GM23338 (cell line): ENCODE results near the gene ZNF445. TPM values are rescaled to one million over a fixed set of nuclear protein-coding genes. Genes with fewer than 3 reads are reported as not detected.

Experiments
- ATAC-seq: fragments of 200-7000 bp; cut with Tn5 transposase; 3 replicates; pipeline ENCODE4 v1.9.1; 2020
- DNase-seq: peaks from one replicate; pipeline ENCODE4 v3.0.0-alpha.2; 2015; ENCODE audit warnings: low spot score
- H2AFZ ChIP-seq: fragments of 200-600 bp; sonication (generic); 2 replicates; pipeline ENCODE4 v1.8.0; 2016; ENCODE audit warnings: antibody characterized with exemption, mild to moderate bottlenecking, moderate library complexity
- H3F3A ChIP-seq: fragments of 200-600 bp; sonication (generic); replicated peaks from 2 replicates; pipeline ENCODE4 v1.8.0; 2017; ENCODE audit warnings: antibody characterized with exemption, mixed run types, low read depth
- H3K27ac ChIP-seq: fragments of 200-600 bp; sonication (generic); 2 replicates; pipeline ENCODE4 v1.6.1; 2016; ENCODE audit warnings: low read depth
- H3K27me3 ChIP-seq: fragments of 200-600 bp; sonication (generic); 2 replicates; pipeline ENCODE4 v1.8.0; 2016; ENCODE audit warnings: mild to moderate bottlenecking, mixed run types, moderate library complexity; ENCODE audit not compliant: insufficient read depth
- H3K36me3 ChIP-seq: fragments of 200-600 bp; sonication (generic); 2 replicates; pipeline ENCODE4 v1.8.0; 2016; ENCODE audit warnings: mild to moderate bottlenecking; ENCODE audit not compliant: insufficient read depth
- H3K4me1 ChIP-seq: fragments of 200-600 bp; sonication (generic); 2 replicates; pipeline ENCODE4 v1.8.0; 2016; ENCODE audit warnings: mild to moderate bottlenecking, moderate library complexity; ENCODE audit not compliant: insufficient read depth
- H3K4me2 ChIP-seq: fragments of 200-600 bp; sonication (generic); 2 replicates; pipeline ENCODE4 v1.7.1; 2017; ENCODE audit warnings: mixed run types
- H3K4me3 ChIP-seq: fragments of 200-600 bp; sonication (generic); 2 replicates; pipeline ENCODE4 v1.6.1; 2016; ENCODE audit warnings: mixed run types
- H3K79me2 ChIP-seq: fragments of 200-600 bp; sonication (generic); replicated peaks from 2 replicates; pipeline ENCODE4 v1.8.0; 2017; ENCODE audit warnings: mild to moderate bottlenecking; ENCODE audit not compliant: insufficient read depth
- H3K9me2 ChIP-seq: fragments of 200-600 bp; sonication (generic); 2 replicates; pipeline ENCODE4 v1.8.0; 2017; ENCODE audit not compliant: insufficient read depth
- H4K20me1 ChIP-seq: fragments of 200-600 bp; sonication (generic); replicated peaks from 2 replicates; pipeline ENCODE4 v1.8.0; 2017; ENCODE audit warnings: mild to moderate bottlenecking; ENCODE audit not compliant: insufficient read depth
- H3K27ac Mint-ChIP-seq: 2 replicates; pipeline ENCODE4 v1.8.0; 2020; ENCODE audit warnings: inconsistent platforms, mild to moderate bottlenecking, moderate library complexity, mixed read lengths
- H3K27me3 Mint-ChIP-seq: 3 replicates; pipeline ENCODE4 v1.8.0; 2022; ENCODE audit warnings: low read depth, mild to moderate bottlenecking, moderate library complexity, mixed read lengths, inconsistent platforms; ENCODE audit not compliant: insufficient read depth, poor library complexity
- H3K36me3 Mint-ChIP-seq: 3 replicates; pipeline ENCODE4 v1.8.0; 2021; ENCODE audit warnings: low read depth, mild to moderate bottlenecking, inconsistent platforms, moderate library complexity, mixed read lengths
- H3K4me1 Mint-ChIP-seq: 3 replicates; pipeline ENCODE4 v1.8.0; 2020; ENCODE audit warnings: mild to moderate bottlenecking, inconsistent platforms, mixed read lengths
- H3K4me3 Mint-ChIP-seq: 3 replicates; pipeline ENCODE4 v1.8.0; 2021; ENCODE audit warnings: moderate library complexity, mild to moderate bottlenecking, inconsistent platforms, mixed read lengths
- H3K9me3 Mint-ChIP-seq: 3 replicates; pipeline ENCODE4 v1.8.0; 2020; ENCODE audit warnings: moderate library complexity, mild to moderate bottlenecking, inconsistent platforms, mixed read lengths
- CREB1 ChIP-seq: fragments of 250-450 bp; sonication (Bioruptor Pico); IDR thresholded peaks from 2 replicates; pipeline ENCODE4 v1.5.0; 2020; ENCODE audit warnings: low read depth, mild to moderate bottlenecking, moderate library complexity
- EZH2 ChIP-seq: fragments of 200-600 bp; sonication (generic); IDR thresholded peaks from one replicate; pipeline ENCODE4 v1.8.0; 2017; ENCODE audit warnings: antibody characterized with exemption, mild to moderate bottlenecking, low read depth; ENCODE audit not compliant: unreplicated experiment
- EZH2phosphoT487 ChIP-seq: fragments of 200-600 bp; sonication (generic); IDR thresholded peaks from one replicate; pipeline ENCODE4 v1.8.1; 2018; ENCODE audit warnings: antibody characterized with exemption; ENCODE audit not compliant: unreplicated experiment
- JUNB ChIP-seq: IDR thresholded peaks from one replicate; pipeline ENCODE4 v1.6.1; 2016; ENCODE audit warnings: antibody characterized with exemption; ENCODE audit not compliant: unreplicated experiment
- NANOG ChIP-seq: IDR thresholded peaks from 2 replicates; pipeline ENCODE4 v1.6.1; 2016; ENCODE audit warnings: antibody characterized with exemption, borderline replicate concordance
- POLR2AphosphoS5 ChIP-seq: IDR thresholded peaks from 2 replicates; pipeline ENCODE4 v1.6.1; 2016; ENCODE audit warnings: antibody characterized with exemption, low read depth
- STAT1 ChIP-seq: IDR thresholded peaks from one replicate; pipeline ENCODE4 v1.6.1; 2016; ENCODE audit warnings: antibody characterized with exemption; ENCODE audit not compliant: unreplicated experiment
- ZNF114 ChIP-seq: fragments of 250-450 bp; sonication (Bioruptor Pico); IDR thresholded peaks from 2 replicates; pipeline ENCODE4 v1.5.0; 2020; ENCODE audit warnings: mild to moderate bottlenecking, moderate library complexity
- ZNF331 ChIP-seq: fragments of 250-450 bp; sonication (Bioruptor Pico); IDR thresholded peaks from 2 replicates; pipeline ENCODE4 v1.5.0; 2020; ENCODE audit warnings: low read depth, mild to moderate bottlenecking, moderate library complexity
- polyA plus RNA-seq: library from polyadenylated mRNA; unstranded; fragments of >200 nt; fragmentation: Nextera tagmentation; extraction: Ambion mirVana; gene quantifications from 2 replicates; pipeline ENCODE4 v1.2.1, GENCODE V29; 2016
- total RNA-seq: library from RNA; depleted of rRNA; stranded (reverse); fragments of >200 nt; shearing (Covaris generic); gene quantifications from 2 replicates; pipeline ENCODE4 v1.2.3, GENCODE V29; 2014
- TF ChIP-seq, protein P1 (sequence below): IDR thresholded peaks from one replicate; pipeline ENCODE4 v1.6.1; 2018; ENCODE audit warnings: antibody characterized with exemption; ENCODE audit not compliant: unreplicated experiment
- TF ChIP-seq, protein P2 (sequence below): IDR thresholded peaks from 2 replicates; pipeline ENCODE4 v1.6.1; 2016; ENCODE audit warnings: antibody characterized with exemption
- TF ChIP-seq, protein P3 (sequence below), 2 experiments: fragments of 200-600 bp in 1 of 2; sonication (generic) in 1 of 2; conservative IDR thresholded peaks; 2 replicates each; pipeline versions ENCODE4 v1.5.1 to v1.6.1; 2016 to 2017; ENCODE audit warnings: antibody characterized with exemption in 2 of 2, low read depth in 2 of 2, mild to moderate bottlenecking in 2 of 2, moderate library complexity in 1 of 2
- TF ChIP-seq, protein P4 (sequence below): fragments of 250-450 bp; sonication (Bioruptor Pico); IDR thresholded peaks from 2 replicates; pipeline ENCODE4 v1.5.0; 2020; ENCODE audit warnings: mild to moderate bottlenecking, moderate library complexity

ZNF445 gene
- total and polyA plus RNA-seq, 2 experiments from 2014 or later, result 2.7 to 16.6 TPM

DNA sequence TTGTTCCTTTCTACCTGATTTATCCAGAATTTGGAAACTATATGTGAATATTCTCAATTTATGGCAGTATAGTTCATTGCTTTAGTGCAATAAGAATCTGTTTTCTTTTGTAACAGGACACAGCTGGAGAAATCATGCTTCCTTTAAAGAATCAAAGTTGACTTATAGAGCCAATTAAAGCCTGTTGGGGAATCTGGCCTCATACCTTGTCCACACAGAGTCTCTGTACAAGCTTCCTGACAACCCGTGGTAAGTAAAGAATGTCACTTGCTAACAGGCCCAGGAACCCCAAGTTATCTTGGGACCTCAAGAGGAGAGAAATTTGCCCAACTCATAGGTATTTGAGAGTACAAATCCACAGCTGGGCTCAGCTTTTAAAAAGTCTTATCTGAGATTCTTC, 10.2 kb downstream of the ZNF445 start:
- Mint-ChIP-seq H3K36me3 (peaks cover 40% of the 10 kb centered on the region), H3K27me3 (no peaks in the 10 kb centered on the region), H3K4me1 (peaks cover 24% of the 10 kb centered on the region), H3K27ac (peak overlapping the region; percentile 85), H3K9me3 (no peaks in the 10 kb centered on the region), H3K4me3 (no peak overlapping the region)
- H3K4me1 ChIP-seq, result peaks cover 15% of the 10 kb centered on the region
- H3K79me2 ChIP-seq, result peaks cover 43% of the 10 kb centered on the region
- H3K27ac ChIP-seq, result no peak overlapping the region
- H3K4me2 ChIP-seq, result no peak overlapping the region
- no peak overlapping the region for H2AFZ ChIP-seq
- ATAC-seq (no peak), DNase-seq (no peak)
- H3F3A ChIP-seq, result no peaks in the 10 kb centered on the region
- H3K4me3 ChIP-seq, result no peak overlapping the region
- H3K27me3 ChIP-seq, result no peaks in the 10 kb centered on the region
- H4K20me1 ChIP-seq, result peaks cover 4% of the 10 kb centered on the region
- no peaks in the 10 kb centered on the region for H3K36me3 ChIP-seq
- H3K9me2 ChIP-seq, result no peaks in the 10 kb centered on the region
- no peak for TF ChIP-seq ZNF331 (CRISPR knock-in tag)
- no peak for TF ChIP-seq STAT1
- no peak for TF ChIP-seq EZH2phosphoT487
- TF ChIP-seq JUNB, result no peak
- TF ChIP-seq, protein P1, sequence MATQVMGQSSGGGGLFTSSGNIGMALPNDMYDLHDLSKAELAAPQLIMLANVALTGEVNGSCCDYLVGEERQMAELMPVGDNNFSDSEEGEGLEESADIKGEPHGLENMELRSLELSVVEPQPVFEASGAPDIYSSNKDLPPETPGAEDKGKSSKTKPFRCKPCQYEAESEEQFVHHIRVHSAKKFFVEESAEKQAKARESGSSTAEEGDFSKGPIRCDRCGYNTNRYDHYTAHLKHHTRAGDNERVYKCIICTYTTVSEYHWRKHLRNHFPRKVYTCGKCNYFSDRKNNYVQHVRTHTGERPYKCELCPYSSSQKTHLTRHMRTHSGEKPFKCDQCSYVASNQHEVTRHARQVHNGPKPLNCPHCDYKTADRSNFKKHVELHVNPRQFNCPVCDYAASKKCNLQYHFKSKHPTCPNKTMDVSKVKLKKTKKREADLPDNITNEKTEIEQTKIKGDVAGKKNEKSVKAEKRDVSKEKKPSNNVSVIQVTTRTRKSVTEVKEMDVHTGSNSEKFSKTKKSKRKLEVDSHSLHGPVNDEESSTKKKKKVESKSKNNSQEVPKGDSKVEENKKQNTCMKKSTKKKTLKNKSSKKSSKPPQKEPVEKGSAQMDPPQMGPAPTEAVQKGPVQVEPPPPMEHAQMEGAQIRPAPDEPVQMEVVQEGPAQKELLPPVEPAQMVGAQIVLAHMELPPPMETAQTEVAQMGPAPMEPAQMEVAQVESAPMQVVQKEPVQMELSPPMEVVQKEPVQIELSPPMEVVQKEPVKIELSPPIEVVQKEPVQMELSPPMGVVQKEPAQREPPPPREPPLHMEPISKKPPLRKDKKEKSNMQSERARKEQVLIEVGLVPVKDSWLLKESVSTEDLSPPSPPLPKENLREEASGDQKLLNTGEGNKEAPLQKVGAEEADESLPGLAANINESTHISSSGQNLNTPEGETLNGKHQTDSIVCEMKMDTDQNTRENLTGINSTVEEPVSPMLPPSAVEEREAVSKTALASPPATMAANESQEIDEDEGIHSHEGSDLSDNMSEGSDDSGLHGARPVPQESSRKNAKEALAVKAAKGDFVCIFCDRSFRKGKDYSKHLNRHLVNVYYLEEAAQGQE, result no peak
- TF ChIP-seq ZNF114 (CRISPR knock-in tag), result no peak
- no peak for TF ChIP-seq POLR2AphosphoS5
- TF ChIP-seq EZH2, result no peak
- TF ChIP-seq CREB1 (CRISPR knock-in tag), result no peak
- TF ChIP-seq, protein P2, sequence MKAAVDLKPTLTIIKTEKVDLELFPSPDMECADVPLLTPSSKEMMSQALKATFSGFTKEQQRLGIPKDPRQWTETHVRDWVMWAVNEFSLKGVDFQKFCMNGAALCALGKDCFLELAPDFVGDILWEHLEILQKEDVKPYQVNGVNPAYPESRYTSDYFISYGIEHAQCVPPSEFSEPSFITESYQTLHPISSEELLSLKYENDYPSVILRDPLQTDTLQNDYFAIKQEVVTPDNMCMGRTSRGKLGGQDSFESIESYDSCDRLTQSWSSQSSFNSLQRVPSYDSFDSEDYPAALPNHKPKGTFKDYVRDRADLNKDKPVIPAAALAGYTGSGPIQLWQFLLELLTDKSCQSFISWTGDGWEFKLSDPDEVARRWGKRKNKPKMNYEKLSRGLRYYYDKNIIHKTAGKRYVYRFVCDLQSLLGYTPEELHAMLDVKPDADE, result no peak
- TF ChIP-seq, protein P3, sequence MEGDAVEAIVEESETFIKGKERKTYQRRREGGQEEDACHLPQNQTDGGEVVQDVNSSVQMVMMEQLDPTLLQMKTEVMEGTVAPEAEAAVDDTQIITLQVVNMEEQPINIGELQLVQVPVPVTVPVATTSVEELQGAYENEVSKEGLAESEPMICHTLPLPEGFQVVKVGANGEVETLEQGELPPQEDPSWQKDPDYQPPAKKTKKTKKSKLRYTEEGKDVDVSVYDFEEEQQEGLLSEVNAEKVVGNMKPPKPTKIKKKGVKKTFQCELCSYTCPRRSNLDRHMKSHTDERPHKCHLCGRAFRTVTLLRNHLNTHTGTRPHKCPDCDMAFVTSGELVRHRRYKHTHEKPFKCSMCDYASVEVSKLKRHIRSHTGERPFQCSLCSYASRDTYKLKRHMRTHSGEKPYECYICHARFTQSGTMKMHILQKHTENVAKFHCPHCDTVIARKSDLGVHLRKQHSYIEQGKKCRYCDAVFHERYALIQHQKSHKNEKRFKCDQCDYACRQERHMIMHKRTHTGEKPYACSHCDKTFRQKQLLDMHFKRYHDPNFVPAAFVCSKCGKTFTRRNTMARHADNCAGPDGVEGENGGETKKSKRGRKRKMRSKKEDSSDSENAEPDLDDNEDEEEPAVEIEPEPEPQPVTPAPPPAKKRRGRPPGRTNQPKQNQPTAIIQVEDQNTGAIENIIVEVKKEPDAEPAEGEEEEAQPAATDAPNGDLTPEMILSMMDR (conservative IDR thresholded peaks at IDR 0.05; ENCODE audit: low read depth in 2 of 2), result no peak
- TF ChIP-seq, protein P4, sequence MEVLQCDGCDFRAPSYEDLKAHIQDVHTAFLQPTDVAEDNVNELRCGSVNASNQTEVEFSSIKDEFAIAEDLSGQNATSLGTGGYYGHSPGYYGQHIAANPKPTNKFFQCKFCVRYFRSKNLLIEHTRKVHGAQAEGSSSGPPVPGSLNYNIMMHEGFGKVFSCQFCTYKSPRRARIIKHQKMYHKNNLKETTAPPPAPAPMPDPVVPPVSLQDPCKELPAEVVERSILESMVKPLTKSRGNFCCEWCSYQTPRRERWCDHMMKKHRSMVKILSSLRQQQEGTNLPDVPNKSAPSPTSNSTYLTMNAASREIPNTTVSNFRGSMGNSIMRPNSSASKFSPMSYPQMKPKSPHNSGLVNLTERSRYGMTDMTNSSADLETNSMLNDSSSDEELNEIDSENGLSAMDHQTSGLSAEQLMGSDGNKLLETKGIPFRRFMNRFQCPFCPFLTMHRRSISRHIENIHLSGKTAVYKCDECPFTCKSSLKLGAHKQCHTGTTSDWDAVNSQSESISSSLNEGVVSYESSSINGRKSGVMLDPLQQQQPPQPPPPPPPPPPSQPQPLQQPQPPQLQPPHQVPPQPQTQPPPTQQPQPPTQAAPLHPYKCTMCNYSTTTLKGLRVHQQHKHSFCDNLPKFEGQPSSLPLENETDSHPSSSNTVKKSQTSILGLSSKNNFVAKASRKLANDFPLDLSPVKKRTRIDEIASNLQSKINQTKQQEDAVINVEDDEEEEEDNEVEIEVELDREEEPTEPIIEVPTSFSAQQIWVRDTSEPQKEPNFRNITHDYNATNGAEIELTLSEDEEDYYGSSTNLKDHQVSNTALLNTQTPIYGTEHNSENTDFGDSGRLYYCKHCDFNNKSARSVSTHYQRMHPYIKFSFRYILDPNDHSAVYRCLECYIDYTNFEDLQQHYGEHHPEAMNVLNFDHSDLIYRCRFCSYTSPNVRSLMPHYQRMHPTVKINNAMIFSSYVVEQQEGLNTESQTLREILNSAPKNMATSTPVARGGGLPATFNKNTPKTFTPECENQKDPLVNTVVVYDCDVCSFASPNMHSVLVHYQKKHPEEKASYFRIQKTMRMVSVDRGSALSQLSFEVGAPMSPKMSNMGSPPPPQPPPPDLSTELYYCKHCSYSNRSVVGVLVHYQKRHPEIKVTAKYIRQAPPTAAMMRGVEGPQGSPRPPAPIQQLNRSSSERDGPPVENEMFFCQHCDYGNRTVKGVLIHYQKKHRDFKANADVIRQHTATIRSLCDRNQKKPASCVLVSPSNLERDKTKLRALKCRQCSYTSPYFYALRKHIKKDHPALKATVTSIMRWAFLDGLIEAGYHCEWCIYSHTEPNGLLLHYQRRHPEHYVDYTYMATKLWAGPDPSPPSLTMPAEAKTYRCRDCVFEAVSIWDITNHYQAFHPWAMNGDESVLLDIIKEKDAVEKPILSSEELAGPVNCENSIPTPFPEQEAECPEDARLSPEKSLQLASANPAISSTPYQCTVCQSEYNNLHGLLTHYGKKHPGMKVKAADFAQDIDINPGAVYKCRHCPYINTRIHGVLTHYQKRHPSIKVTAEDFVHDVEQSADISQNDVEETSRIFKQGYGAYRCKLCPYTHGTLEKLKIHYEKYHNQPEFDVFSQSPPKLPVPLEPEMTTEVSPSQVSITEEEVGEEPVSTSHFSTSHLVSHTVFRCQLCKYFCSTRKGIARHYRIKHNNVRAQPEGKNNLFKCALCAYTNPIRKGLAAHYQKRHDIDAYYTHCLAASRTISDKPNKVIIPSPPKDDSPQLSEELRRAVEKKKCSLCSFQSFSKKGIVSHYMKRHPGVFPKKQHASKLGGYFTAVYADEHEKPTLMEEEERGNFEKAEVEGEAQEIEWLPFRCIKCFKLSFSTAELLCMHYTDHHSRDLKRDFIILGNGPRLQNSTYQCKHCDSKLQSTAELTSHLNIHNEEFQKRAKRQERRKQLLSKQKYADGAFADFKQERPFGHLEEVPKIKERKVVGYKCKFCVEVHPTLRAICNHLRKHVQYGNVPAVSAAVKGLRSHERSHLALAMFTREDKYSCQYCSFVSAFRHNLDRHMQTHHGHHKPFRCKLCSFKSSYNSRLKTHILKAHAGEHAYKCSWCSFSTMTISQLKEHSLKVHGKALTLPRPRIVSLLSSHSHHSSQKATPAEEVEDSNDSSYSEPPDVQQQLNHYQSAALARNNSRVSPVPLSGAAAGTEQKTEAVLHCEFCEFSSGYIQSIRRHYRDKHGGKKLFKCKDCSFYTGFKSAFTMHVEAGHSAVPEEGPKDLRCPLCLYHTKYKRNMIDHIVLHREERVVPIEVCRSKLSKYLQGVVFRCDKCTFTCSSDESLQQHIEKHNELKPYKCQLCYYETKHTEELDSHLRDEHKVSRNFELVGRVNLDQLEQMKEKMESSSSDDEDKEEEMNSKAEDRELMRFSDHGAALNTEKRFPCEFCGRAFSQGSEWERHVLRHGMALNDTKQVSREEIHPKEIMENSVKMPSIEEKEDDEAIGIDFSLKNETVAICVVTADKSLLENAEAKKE (CRISPR knock-in tag), result no peak
- TF ChIP-seq NANOG, result no peak
